K562 (cell line): ENCODE data around the gene TMEM107. TPM values are rescaled to one million over a fixed set of nuclear protein-coding genes. Genes with fewer than 3 reads are reported as not detected.

Source experiments
- DDX20 ChIP-seq: fragments of 450-650 bp; IDR thresholded peaks from 2 replicates; pipeline ENCODE4 v1.6.1; 2016; ENCODE audit warnings: missing genetic modification characterization, low read depth, mild to moderate bottlenecking, missing compliant biosample characterization, moderate library complexity
- SOX6 ChIP-seq: fragments of 450-650 bp; IDR thresholded peaks from 2 replicates; pipeline ENCODE4 v1.6.1; 2014; ENCODE audit warnings: mild to moderate bottlenecking
- ZBTB8A ChIP-seq: fragments of 450-650 bp; IDR thresholded peaks from 2 replicates; pipeline ENCODE4 v1.6.1; 2018; ENCODE audit warnings: mild to moderate bottlenecking, moderate library complexity; ENCODE audit not compliant: partially characterized antibody
- polyA plus RNA-seq, 8 experiments: library from polyadenylated mRNA; depleted of rRNA in 4 of 8; stranded (reverse) in 5 of 8; unstranded in 3 of 8; fragments of >200 nt; fragmentation: Nextera tagmentation in 2 of 8; fragmentation: Illumina TruSeq in 1 of 8; extraction: Ambion mirVana in 2 of 8; extraction: Trizol in 1 of 8; gene quantifications; 2 replicates each; pipeline versions ENCODE4 v1.2.1 to v1.2.3, GENCODE V29; 2011 to 2014; ENCODE audit warnings: inconsistent platforms in 1 of 8, missing spikeins in 1 of 8
- total RNA-seq, 7 experiments: library from RNA; depleted of rRNA in 6 of 7; stranded (reverse); fragments of >200 nt in 6 of 7; fragmentation: Illumina TruSeq in 2 of 7; extraction: Trizol in 2 of 7; gene quantifications; 2 replicates each; pipeline versions ENCODE4 v1.2.1 to v1.2.3, GENCODE V29; 2011 to 2021; ENCODE audit warnings: low replicate concordance in 1 of 7
- TF ChIP-seq, protein P1 (sequence below), 2 experiments: fragments of 450-650 bp; formaldehyde crosslinking in 1 of 2; IDR thresholded peaks; 2 replicates each; pipeline versions ENCODE4 v1.4.0 to v1.6.1; 2014 to 2020; ENCODE audit warnings: mild to moderate bottlenecking in 2 of 2, borderline replicate concordance in 1 of 2, low read depth in 1 of 2

TMEM107 gene
- total and polyA plus RNA-seq, 9 of the 15 experiments (the other 6 are each of a cell fraction or from before 2014, with no cell fraction given), result 7.1 to 26.2 (median 16.9) TPM

DNA sequence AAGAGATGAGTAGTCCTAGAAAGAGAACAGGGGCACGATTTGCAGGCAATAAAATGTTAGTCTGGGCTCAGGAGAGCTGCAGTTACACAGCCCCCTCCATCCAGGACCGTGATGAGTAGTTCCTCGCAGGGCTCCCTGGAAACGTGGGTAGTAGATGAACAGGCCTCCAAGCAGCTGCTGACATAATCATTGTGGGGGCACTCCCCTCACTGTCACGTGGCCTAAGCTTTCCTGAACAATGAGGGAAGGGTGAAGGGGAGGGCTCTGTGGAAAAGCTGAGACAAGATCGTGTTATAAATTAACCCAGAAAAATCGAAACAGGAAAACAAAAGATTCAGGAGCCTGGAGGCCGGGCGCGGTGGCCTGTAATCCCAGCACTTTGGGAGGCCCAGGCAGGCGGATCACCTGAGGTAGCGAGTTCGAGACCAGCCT, 22.6 kb downstream of the TMEM107 start (continued):
- TF ChIP-seq, protein P1, sequence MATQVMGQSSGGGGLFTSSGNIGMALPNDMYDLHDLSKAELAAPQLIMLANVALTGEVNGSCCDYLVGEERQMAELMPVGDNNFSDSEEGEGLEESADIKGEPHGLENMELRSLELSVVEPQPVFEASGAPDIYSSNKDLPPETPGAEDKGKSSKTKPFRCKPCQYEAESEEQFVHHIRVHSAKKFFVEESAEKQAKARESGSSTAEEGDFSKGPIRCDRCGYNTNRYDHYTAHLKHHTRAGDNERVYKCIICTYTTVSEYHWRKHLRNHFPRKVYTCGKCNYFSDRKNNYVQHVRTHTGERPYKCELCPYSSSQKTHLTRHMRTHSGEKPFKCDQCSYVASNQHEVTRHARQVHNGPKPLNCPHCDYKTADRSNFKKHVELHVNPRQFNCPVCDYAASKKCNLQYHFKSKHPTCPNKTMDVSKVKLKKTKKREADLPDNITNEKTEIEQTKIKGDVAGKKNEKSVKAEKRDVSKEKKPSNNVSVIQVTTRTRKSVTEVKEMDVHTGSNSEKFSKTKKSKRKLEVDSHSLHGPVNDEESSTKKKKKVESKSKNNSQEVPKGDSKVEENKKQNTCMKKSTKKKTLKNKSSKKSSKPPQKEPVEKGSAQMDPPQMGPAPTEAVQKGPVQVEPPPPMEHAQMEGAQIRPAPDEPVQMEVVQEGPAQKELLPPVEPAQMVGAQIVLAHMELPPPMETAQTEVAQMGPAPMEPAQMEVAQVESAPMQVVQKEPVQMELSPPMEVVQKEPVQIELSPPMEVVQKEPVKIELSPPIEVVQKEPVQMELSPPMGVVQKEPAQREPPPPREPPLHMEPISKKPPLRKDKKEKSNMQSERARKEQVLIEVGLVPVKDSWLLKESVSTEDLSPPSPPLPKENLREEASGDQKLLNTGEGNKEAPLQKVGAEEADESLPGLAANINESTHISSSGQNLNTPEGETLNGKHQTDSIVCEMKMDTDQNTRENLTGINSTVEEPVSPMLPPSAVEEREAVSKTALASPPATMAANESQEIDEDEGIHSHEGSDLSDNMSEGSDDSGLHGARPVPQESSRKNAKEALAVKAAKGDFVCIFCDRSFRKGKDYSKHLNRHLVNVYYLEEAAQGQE (IDR thresholded peaks at IDR 0.05; ENCODE audit: borderline replicate concordance), result 0 out of 2 replicates have a peak, but pooled peaks have one; percentile 12
- TF ChIP-seq, protein P1 (CRISPR knock-in tag; IDR thresholded peaks at IDR 0.05; ENCODE audit: low read depth), result no peak
- no peak for TF ChIP-seq ZBTB8A
- no peak for TF ChIP-seq DDX20 (tag)
- TF ChIP-seq SOX6, result peak; percentile 22; the same call in 1 of the 2 replicates
